Measurements from ENCODE around the gene KRTAP5-3. TPM values are rescaled to one million over a fixed set of nuclear protein-coding genes. Genes with fewer than 3 reads are reported as not detected.
A peak's percentile ranks its signal among the peaks of the same experiment; 100 is the strongest.
"Not testable (repeated sequence)": the region's sequence is repeated elsewhere in the genome, so short reads cannot be mapped to it uniquely, and the experiment has no call there.

Gene KRTAP5-3
- total RNA-seq, 1 donor from 2014 or later = not detected

GRCh38 chr11:1575756-1576155 lies 32.5 kb downstream of the KRTAP5-3 start:
- DNase-seq = not testable (repeated sequence)

- DNase-seq = no peak
Measured at GRCh38 chr11:1574933-1575242, 33.4 kb downstream of the KRTAP5-3 start.

GRCh38 chr11:1574238-1574932 lies 33.9 kb downstream of the KRTAP5-3 start:
- DNase-seq = peak; percentile 65

GRCh38 chr11:1573903-1574237 lies 34.4 kb downstream of the KRTAP5-3 start:
- DNase-seq = no peak

GRCh38 chr11:1573077-1573902 lies 35.0 kb downstream of the KRTAP5-3 start:
- DNase-seq = no peak

- DNase-seq = peak; percentile 91
Measured at GRCh38 chr11:1572197-1573076, 35.8 kb downstream of the KRTAP5-3 start, which contains the start of gene DUSP8. TSS of gene DUSP8 (minus strand) at chr11:1572271. CDS start at chr11:1565826, 6,445 bp downstream.

GRCh38 chr11:1571760-1572196 lies 36.5 kb downstream of the KRTAP5-3 start:
- no peak for DNase-seq

GRCh38 chr11:1570896-1571759 lies 37.1 kb downstream of the KRTAP5-3 start:
- no peak for DNase-seq

- no peak for DNase-seq
Measured at GRCh38 chr11:1570531-1570895, 37.8 kb downstream of the KRTAP5-3 start.

GRCh38 chr11:1570001-1570453 lies 38.2 kb downstream of the KRTAP5-3 start:
- no peak for DNase-seq

- DNase-seq = no peak
Measured at GRCh38 chr11:1569251-1569780, 38.9 kb downstream of the KRTAP5-3 start.

- DNase-seq = no peak
Measured at GRCh38 chr11:1568441-1568911, 39.8 kb downstream of the KRTAP5-3 start.

GRCh38 chr11:1567721-1568100 lies 40.6 kb downstream of the KRTAP5-3 start:
- no peak for DNase-seq

- no peak for DNase-seq
Measured at GRCh38 chr11:1567052-1567720, 41.1 kb downstream of the KRTAP5-3 start.

- no peak for DNase-seq
Measured at GRCh38 chr11:1566381-1567051, 41.7 kb downstream of the KRTAP5-3 start.

GRCh38 chr11:1565904-1566247 lies 42.4 kb downstream of the KRTAP5-3 start:
- no peak for DNase-seq

- DNase-seq = no peak
Measured at GRCh38 chr11:1565173-1565903, 42.9 kb downstream of the KRTAP5-3 start.

- peak; percentile 71 for DNase-seq
Measured at GRCh38 chr11:1564535-1565172, 43.6 kb downstream of the KRTAP5-3 start.
